ENCODE results near the gene HORMAD1. TPM values are rescaled to one million over a fixed set of nuclear protein-coding genes. Genes with fewer than 3 reads are reported as not detected.
"Not testable (repeated sequence)": the region's sequence is repeated elsewhere in the genome, so short reads cannot be mapped to it uniquely, and the experiment has no call there.

Gene HORMAD1
- total and polyA plus RNA-seq, 2 experiments from 2014 or later, result not detected

DNA sequence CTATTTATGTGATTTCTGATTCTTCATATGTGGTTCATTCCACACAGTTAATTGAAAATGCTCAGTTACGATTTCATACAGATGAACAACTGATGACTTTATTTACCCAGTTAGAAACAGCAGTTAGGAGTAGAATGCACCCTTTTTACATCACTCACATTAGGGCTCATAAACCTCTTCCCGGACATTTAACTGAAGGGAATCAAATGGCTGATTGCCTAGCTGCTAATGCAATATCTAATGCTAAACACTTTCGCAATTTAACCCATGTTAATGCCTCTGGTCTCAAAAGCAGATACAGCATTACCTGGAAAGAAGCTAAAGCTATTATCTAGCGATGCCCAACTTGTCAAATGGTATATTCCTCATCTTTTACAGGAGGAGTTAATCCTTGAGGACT is 63.6 kb downstream of the HORMAD1 start:
- not testable (repeated sequence) for H2AFZ ChIP-seq; H3K4me2 ChIP-seq; H3K4me3 Mint-ChIP-seq; H3K4me1 Mint-ChIP-seq; H3K4me1 ChIP-seq (ENCODE audit: insufficient read depth); H3K27me3 Mint-ChIP-seq (ENCODE audit: insufficient read depth, low read depth, poor library complexity); H3K9me2 ChIP-seq (ENCODE audit: insufficient read depth); H3K27me3 ChIP-seq (ENCODE audit: insufficient read depth); H3K9me3 Mint-ChIP-seq; DNase-seq (ENCODE audit: low spot score); H3K79me2 ChIP-seq (replicated peaks; ENCODE audit: insufficient read depth); ATAC-seq; H3K4me3 ChIP-seq; H3K27ac ChIP-seq (ENCODE audit: low read depth); H3K27ac Mint-ChIP-seq; H4K20me1 ChIP-seq (replicated peaks; ENCODE audit: insufficient read depth); H3F3A ChIP-seq (replicated peaks; ENCODE audit: low read depth)
- peaks cover 47% of the 10 kb centered on the region for H3K36me3 Mint-ChIP-seq (ENCODE audit: low read depth)
- peaks cover 30% of the 10 kb centered on the region for H3K36me3 ChIP-seq (ENCODE audit: insufficient read depth)

DNA sequence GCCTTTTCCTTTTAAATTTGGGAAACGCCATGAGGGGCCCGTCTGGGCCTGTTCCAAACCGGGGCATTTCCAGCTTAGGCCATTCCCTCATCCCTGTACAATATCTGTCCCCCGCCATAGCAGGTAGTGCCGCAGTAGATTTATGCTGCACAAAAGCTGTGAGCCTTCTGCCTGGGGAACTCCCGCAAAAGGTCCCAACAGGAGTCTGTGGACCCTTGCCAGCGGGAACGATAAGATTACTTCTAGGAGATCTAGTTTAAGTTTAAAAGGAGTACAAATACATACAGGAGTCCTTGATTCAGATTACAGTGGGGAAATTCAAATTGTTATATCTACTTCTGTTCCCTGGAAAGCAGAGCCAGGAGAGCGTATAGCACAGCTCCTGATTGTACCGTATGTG is 66.1 kb downstream of the HORMAD1 start:
- H3K27me3 ChIP-seq (ENCODE audit: insufficient read depth); DNase-seq (ENCODE audit: low spot score); H3K4me3 Mint-ChIP-seq; H3K4me2 ChIP-seq; H3F3A ChIP-seq (replicated peaks; ENCODE audit: low read depth); H3K9me3 Mint-ChIP-seq; H3K27me3 Mint-ChIP-seq (ENCODE audit: insufficient read depth, low read depth, poor library complexity); H3K9me2 ChIP-seq (ENCODE audit: insufficient read depth); H2AFZ ChIP-seq; H4K20me1 ChIP-seq (replicated peaks; ENCODE audit: insufficient read depth); H3K79me2 ChIP-seq (replicated peaks; ENCODE audit: insufficient read depth); H3K4me1 ChIP-seq (ENCODE audit: insufficient read depth); H3K4me3 ChIP-seq; ATAC-seq; H3K4me1 Mint-ChIP-seq: not testable (repeated sequence)
- peaks cover 13% of the 10 kb centered on the region for H3K36me3 ChIP-seq (ENCODE audit: insufficient read depth)
- 0 out of 2 replicates have a peak overlapping the region, but pooled peaks have one; percentile 72 for H3K27ac ChIP-seq (ENCODE audit: low read depth)
- Mint-ChIP-seq H3K27ac (peak overlapping the region; percentile 71), H3K36me3 (ENCODE audit: low read depth) (peaks cover 27% of the 10 kb centered on the region)

DNA sequence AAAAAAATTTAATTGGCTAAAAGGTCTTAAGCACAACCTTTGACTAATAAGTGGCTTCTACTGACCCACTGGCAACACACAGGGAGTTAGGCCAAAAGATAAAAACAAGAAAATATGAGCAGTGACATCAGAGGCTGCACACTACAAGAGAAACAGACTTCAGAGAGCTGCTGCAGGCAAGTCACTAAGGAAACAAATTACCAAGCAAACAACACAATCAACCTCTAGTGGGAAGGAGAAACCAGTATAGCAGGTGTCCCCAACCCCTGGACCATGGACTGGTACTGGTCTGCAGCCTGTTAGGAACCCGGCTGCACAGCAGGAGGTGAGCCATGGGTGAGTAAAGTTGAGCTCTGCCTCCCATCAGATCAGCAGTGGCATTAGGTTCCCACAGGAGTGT is 70.5 kb downstream of the HORMAD1 start:
- Mint-ChIP-seq H3K9me3 (no peaks in the 10 kb centered on the region), H3K4me3 (no peak overlapping the region), H3K4me1 (peaks cover 16% of the 10 kb centered on the region), H3K27me3 (ENCODE audit: insufficient read depth, low read depth, poor library complexity) (no peaks in the 10 kb centered on the region), H3K36me3 (ENCODE audit: low read depth) (peaks cover 24% of the 10 kb centered on the region), H3K27ac (no peak overlapping the region; the same call in 1 of the 2 replicates)
- peaks cover 4% of the 10 kb centered on the region; the same call in 1 of the 2 replicates for H3K36me3 ChIP-seq (ENCODE audit: insufficient read depth)
- H3K9me2 ChIP-seq (ENCODE audit: insufficient read depth), result no peaks in the 10 kb centered on the region
- peaks cover 23% of the 10 kb centered on the region for H3K4me1 ChIP-seq (ENCODE audit: insufficient read depth)
- DNase-seq (ENCODE audit: low spot score) (no peak), ATAC-seq (no peak; the same call in 2 of the 3 replicates)
- H4K20me1 ChIP-seq (replicated peaks; ENCODE audit: insufficient read depth), result no peaks in the 10 kb centered on the region
- no peaks in the 10 kb centered on the region; the same call in 1 of the 2 replicates for H3K79me2 ChIP-seq (replicated peaks; ENCODE audit: insufficient read depth)
- no peak overlapping the region for H3K27ac ChIP-seq (ENCODE audit: low read depth)
- H3K4me3 ChIP-seq, result no peak overlapping the region
- H3K4me2 ChIP-seq, result no peak overlapping the region
- H3F3A ChIP-seq (replicated peaks; ENCODE audit: low read depth), result 0 out of 2 replicates have a peak, but pooled peaks cover 2% of the 10 kb centered on the region
- H2AFZ ChIP-seq, result no peak overlapping the region
- H3K27me3 ChIP-seq (ENCODE audit: insufficient read depth), result no peaks in the 10 kb centered on the region
- TF ChIP-seq, protein P1, sequence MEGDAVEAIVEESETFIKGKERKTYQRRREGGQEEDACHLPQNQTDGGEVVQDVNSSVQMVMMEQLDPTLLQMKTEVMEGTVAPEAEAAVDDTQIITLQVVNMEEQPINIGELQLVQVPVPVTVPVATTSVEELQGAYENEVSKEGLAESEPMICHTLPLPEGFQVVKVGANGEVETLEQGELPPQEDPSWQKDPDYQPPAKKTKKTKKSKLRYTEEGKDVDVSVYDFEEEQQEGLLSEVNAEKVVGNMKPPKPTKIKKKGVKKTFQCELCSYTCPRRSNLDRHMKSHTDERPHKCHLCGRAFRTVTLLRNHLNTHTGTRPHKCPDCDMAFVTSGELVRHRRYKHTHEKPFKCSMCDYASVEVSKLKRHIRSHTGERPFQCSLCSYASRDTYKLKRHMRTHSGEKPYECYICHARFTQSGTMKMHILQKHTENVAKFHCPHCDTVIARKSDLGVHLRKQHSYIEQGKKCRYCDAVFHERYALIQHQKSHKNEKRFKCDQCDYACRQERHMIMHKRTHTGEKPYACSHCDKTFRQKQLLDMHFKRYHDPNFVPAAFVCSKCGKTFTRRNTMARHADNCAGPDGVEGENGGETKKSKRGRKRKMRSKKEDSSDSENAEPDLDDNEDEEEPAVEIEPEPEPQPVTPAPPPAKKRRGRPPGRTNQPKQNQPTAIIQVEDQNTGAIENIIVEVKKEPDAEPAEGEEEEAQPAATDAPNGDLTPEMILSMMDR (conservative IDR thresholded peaks at IDR 0.05; ENCODE audit: low read depth in 2 of 2), result no peak
- TF ChIP-seq NANOG (IDR thresholded peaks at IDR 0.05; ENCODE audit: borderline replicate concordance) (no peak), JUNB (IDR thresholded peaks at IDR 0.05; ENCODE audit: unreplicated experiment) (no peak), POLR2AphosphoS5 (IDR thresholded peaks at IDR 0.05; ENCODE audit: low read depth) (no peak), ZNF331 (CRISPR knock-in tag; IDR thresholded peaks at IDR 0.05; ENCODE audit: low read depth) (no peak), ZNF114 (CRISPR knock-in tag; IDR thresholded peaks at IDR 0.05) (no peak), EZH2 (IDR thresholded peaks at IDR 0.05; ENCODE audit: low read depth, unreplicated experiment) (no peak)
- TF ChIP-seq, protein P2, sequence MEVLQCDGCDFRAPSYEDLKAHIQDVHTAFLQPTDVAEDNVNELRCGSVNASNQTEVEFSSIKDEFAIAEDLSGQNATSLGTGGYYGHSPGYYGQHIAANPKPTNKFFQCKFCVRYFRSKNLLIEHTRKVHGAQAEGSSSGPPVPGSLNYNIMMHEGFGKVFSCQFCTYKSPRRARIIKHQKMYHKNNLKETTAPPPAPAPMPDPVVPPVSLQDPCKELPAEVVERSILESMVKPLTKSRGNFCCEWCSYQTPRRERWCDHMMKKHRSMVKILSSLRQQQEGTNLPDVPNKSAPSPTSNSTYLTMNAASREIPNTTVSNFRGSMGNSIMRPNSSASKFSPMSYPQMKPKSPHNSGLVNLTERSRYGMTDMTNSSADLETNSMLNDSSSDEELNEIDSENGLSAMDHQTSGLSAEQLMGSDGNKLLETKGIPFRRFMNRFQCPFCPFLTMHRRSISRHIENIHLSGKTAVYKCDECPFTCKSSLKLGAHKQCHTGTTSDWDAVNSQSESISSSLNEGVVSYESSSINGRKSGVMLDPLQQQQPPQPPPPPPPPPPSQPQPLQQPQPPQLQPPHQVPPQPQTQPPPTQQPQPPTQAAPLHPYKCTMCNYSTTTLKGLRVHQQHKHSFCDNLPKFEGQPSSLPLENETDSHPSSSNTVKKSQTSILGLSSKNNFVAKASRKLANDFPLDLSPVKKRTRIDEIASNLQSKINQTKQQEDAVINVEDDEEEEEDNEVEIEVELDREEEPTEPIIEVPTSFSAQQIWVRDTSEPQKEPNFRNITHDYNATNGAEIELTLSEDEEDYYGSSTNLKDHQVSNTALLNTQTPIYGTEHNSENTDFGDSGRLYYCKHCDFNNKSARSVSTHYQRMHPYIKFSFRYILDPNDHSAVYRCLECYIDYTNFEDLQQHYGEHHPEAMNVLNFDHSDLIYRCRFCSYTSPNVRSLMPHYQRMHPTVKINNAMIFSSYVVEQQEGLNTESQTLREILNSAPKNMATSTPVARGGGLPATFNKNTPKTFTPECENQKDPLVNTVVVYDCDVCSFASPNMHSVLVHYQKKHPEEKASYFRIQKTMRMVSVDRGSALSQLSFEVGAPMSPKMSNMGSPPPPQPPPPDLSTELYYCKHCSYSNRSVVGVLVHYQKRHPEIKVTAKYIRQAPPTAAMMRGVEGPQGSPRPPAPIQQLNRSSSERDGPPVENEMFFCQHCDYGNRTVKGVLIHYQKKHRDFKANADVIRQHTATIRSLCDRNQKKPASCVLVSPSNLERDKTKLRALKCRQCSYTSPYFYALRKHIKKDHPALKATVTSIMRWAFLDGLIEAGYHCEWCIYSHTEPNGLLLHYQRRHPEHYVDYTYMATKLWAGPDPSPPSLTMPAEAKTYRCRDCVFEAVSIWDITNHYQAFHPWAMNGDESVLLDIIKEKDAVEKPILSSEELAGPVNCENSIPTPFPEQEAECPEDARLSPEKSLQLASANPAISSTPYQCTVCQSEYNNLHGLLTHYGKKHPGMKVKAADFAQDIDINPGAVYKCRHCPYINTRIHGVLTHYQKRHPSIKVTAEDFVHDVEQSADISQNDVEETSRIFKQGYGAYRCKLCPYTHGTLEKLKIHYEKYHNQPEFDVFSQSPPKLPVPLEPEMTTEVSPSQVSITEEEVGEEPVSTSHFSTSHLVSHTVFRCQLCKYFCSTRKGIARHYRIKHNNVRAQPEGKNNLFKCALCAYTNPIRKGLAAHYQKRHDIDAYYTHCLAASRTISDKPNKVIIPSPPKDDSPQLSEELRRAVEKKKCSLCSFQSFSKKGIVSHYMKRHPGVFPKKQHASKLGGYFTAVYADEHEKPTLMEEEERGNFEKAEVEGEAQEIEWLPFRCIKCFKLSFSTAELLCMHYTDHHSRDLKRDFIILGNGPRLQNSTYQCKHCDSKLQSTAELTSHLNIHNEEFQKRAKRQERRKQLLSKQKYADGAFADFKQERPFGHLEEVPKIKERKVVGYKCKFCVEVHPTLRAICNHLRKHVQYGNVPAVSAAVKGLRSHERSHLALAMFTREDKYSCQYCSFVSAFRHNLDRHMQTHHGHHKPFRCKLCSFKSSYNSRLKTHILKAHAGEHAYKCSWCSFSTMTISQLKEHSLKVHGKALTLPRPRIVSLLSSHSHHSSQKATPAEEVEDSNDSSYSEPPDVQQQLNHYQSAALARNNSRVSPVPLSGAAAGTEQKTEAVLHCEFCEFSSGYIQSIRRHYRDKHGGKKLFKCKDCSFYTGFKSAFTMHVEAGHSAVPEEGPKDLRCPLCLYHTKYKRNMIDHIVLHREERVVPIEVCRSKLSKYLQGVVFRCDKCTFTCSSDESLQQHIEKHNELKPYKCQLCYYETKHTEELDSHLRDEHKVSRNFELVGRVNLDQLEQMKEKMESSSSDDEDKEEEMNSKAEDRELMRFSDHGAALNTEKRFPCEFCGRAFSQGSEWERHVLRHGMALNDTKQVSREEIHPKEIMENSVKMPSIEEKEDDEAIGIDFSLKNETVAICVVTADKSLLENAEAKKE (CRISPR knock-in tag; IDR thresholded peaks at IDR 0.05), result no peak
- TF ChIP-seq, protein P3, sequence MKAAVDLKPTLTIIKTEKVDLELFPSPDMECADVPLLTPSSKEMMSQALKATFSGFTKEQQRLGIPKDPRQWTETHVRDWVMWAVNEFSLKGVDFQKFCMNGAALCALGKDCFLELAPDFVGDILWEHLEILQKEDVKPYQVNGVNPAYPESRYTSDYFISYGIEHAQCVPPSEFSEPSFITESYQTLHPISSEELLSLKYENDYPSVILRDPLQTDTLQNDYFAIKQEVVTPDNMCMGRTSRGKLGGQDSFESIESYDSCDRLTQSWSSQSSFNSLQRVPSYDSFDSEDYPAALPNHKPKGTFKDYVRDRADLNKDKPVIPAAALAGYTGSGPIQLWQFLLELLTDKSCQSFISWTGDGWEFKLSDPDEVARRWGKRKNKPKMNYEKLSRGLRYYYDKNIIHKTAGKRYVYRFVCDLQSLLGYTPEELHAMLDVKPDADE (IDR thresholded peaks at IDR 0.05), result no peak

Data from GM23338 (cell line).